ENCODE measurements around the gene SRA1.

DNA sequence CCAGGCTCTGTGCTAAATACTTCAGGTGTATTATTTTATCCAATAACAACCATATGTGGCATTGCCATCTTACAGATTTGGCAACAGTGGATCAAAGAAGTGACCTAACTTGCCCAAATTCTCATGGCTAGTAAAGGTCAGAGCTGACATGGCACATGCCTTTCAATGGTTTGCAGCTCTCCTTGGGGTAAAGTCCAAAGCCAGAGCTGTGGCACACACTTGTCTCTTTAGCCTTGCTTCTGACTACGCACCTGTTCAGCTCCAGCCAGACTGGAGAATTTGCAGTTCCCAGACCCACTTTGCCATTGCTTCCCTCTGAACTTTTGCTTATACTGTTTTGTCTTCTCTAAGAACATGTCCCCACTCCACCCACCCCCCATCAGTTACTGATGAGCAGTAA lies 13.2 kb upstream of the SRA1 start:
- no peak for TF ChIP-seq EZH2 (IDR thresholded peaks at IDR 0.05; ENCODE audit: insufficient read depth, low read length)
- TF ChIP-seq, protein P1, sequence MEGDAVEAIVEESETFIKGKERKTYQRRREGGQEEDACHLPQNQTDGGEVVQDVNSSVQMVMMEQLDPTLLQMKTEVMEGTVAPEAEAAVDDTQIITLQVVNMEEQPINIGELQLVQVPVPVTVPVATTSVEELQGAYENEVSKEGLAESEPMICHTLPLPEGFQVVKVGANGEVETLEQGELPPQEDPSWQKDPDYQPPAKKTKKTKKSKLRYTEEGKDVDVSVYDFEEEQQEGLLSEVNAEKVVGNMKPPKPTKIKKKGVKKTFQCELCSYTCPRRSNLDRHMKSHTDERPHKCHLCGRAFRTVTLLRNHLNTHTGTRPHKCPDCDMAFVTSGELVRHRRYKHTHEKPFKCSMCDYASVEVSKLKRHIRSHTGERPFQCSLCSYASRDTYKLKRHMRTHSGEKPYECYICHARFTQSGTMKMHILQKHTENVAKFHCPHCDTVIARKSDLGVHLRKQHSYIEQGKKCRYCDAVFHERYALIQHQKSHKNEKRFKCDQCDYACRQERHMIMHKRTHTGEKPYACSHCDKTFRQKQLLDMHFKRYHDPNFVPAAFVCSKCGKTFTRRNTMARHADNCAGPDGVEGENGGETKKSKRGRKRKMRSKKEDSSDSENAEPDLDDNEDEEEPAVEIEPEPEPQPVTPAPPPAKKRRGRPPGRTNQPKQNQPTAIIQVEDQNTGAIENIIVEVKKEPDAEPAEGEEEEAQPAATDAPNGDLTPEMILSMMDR (IDR thresholded peaks at IDR 0.05; ENCODE audit: insufficient read depth, low read depth, low read length) = no peak
